IPS DF 6.9 (cell line): ENCODE data around the gene OTX2.
A peak's percentile ranks its signal among the peaks of the same experiment; 100 is the strongest.

ENCODE experiments used
- DNase-seq: peaks from one replicate; pipeline ENCODE4 v3.0.0-alpha.2; 2013; ENCODE audit warnings: low read depth, low spot score
- H3K27ac ChIP-seq: one replicate; pipeline ENCODE4 v1.5.1; 2013; ENCODE audit warnings: low read length, control low read depth
- H3K27me3 ChIP-seq: 2 replicates; pipeline ENCODE4 v1.6.1; 2013; ENCODE audit warnings: mild to moderate bottlenecking, low read length; ENCODE audit not compliant: control insufficient read depth, insufficient read depth
- H3K36me3 ChIP-seq: 2 replicates; pipeline ENCODE4 v1.6.1; 2013; ENCODE audit warnings: low read length; ENCODE audit not compliant: control insufficient read depth, insufficient read depth
- H3K4me1 ChIP-seq: 2 replicates; pipeline ENCODE4 v1.6.1; 2013; ENCODE audit warnings: low read length; ENCODE audit not compliant: control insufficient read depth, insufficient read depth
- H3K4me3 ChIP-seq: 2 replicates; pipeline ENCODE4 v1.5.1; 2013; ENCODE audit warnings: mild to moderate bottlenecking, low read length
- H3K9me3 ChIP-seq: 2 replicates; pipeline ENCODE4 v1.6.1; 2013; ENCODE audit warnings: low read length, inconsistent platforms; ENCODE audit not compliant: control insufficient read depth, insufficient read depth
- WGBS: extraction: QIAGEN DNeasy Blood & Tissue Kit; methylation state at CpG from one replicate; pipeline ENCODE4 v1.1.7; 2013; ENCODE audit warnings: mixed read lengths, missing lambda C conversion rate; ENCODE audit not compliant: insufficient read length, insufficient coverage; 5-methylcytosine and 5-hydroxymethylcytosine counted together

The OTX2 gene

DNA sequence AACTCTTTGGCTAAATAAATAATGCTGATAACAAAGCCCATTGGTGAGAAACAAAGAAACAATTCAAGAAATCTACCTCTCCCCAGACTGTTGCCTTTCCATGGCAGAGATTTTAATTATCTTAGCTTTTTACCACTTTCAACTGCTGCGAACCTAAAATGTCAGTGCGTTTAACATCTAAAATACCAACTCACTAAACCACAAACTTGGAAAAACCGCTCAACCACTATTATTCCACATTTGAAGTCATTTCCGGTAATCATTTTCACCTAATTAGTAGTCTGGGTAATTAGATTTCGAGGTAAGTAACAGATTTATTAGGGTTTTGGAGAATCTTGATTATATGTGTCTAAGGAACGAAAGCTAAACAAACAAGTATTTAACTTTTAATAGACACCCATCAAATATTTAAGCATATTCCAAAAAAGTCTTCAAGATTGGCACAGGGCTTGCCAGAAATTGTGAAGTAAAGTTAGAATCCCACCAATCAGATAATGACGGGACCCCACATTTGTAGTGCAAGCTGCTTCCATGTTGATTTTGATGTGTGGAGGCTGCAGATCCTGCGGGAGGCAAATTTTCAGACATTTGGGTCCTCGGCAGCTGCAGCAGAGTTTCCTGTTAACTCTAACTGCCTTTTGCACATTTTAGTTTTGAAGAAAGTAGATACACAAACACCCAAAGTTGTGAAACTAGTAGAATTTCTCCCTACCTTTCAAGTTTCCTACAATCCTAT lies 4.1 kb downstream of the OTX2 start:
- no peak for DNase-seq
- Histone ChIP-seq H3K9me3 (no peaks in the 10 kb centered on the region), H3K27me3 (peaks cover 43% of the 10 kb centered on the region), H3K36me3 (peaks cover 16% of the 10 kb centered on the region; the same call in 1 of the 2 replicates), H3K4me1 (0 out of 2 replicates have a peak, but pooled peaks cover 1% of the 10 kb centered on the region), H3K4me3 (no peak overlapping the region), H3K27ac (peak overlapping the region; percentile 15)
- WGBS, result 100% methylated on average over 2 of the region's 9 CpGs

DNA sequence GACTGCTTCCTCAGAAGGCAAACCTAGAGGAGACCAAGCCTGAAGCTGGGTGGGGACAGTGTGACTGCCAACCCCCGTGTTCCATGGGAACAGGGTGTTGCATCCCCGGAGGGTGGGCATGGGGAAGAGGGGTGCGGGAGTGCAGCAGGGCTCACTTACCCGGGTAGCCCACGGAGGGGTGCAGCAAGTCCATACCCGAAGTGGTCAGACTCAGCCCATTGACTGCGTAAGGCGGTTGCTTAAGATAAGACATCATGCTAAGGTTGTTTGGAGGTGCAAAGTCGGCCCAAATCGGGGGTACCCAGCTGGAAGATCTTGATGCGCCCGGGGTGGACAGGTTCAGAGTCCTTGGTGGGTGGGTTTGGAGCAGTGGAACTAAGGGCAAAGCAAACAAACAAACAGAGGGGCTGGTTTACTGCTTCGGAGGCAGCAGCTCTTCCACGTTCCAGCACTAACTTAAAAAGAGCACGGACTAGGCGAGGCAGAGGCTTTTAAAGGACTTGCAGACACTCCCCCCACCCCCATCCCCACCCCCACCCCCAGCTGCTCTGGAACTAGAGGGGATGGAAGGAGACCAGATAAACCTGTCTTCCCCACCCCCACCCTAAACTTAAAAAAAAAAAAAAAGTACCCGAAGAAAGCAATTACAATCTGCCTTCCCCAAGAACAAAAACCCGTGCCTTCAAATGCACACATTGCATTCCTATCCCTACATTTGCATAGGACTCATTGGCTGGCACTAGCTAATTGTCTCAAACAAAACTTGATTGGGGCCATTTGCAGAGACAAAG lies 4.9 kb downstream of the OTX2 start:
- peak overlapping the region; percentile 80; the same call in 1 of the 2 replicates for H3K4me3 ChIP-seq
- no peaks in the 10 kb centered on the region for H3K9me3 ChIP-seq
- peaks cover 16% of the 10 kb centered on the region; the same call in 1 of the 2 replicates for H3K36me3 ChIP-seq
- no peak overlapping the region for H3K27ac ChIP-seq
- H3K4me1 ChIP-seq, result 0 out of 2 replicates have a peak, but pooled peaks cover 1% of the 10 kb centered on the region
- whole genome bisulfite sequencing, result no CpG with 5 or more reads among the region's 18 CpGs
- H3K27me3 ChIP-seq, result peaks cover 37% of the 10 kb centered on the region
- DNase-seq, result no peak

DNA sequence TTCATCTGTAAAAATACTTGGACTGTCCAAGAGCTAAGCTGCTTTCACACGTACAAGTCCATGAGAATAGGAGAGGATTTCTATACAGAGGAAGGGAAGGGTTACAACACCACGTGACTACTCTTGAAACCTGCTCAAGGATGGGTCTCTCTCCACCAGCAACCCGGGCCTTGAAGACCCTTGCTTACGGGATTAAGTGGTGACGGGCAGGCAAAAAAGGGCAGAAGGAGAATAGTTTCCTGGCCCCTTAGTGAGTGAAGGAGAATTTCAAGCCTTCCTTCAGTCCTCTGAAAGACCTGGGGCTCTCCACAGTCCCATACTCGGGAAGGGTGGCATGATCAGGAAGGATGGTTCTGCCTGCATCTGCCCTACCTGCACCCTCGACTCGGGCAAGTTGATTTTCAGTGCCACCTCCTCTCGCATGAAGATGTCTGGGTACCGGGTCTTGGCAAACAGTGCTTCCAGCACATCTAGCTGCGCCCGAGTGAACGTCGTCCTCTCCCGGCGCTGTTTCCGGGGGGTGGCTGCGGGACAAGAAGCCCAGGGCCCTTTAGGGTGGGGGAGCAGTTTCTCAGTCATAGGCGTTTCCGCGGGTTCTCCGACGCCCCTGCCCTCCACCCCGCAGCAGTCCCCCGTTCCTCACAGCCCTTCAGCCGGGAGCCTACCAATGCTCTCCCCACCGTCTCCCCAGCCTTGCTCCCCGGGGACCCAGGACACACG lies 6.3 kb downstream of the OTX2 start:
- no peak overlapping the region for H3K27ac ChIP-seq
- no peaks in the 10 kb centered on the region for H3K4me1 ChIP-seq
- no peak for DNase-seq
- H3K4me3 ChIP-seq, result peak overlapping the region; percentile 80
- peaks cover 25% of the 10 kb centered on the region; the same call in 1 of the 2 replicates for H3K27me3 ChIP-seq
- no CpG with 5 or more reads among the region's 29 CpGs for WGBS
- H3K36me3 ChIP-seq, result peaks cover 16% of the 10 kb centered on the region; the same call in 1 of the 2 replicates
- no peaks in the 10 kb centered on the region for H3K9me3 ChIP-seq

DNA sequence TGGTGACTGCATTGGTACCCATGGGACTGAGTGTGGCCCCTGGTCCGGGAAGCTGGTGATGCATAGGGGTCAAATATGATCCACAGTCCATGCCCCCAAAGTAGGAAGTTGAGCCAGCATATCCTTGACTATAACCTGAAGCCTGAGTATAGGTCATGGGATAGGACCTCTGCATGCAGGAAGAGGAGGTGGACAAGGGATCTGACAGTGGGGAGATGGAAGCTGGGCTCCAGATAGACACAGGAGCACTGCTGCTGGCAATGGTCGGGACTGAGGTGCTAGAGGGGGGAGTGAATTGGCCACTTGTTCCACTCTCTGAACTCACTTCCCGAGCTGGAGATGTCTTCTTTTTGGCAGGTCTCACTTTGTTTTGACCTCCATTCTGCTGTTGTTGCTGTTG lies 8.4 kb downstream of the OTX2 start:
- no peak for DNase-seq
- no peak overlapping the region for H3K27ac ChIP-seq
- no peaks in the 10 kb centered on the region for H3K9me3 ChIP-seq
- H3K27me3 ChIP-seq, result peaks cover 20% of the 10 kb centered on the region; the same call in 1 of the 2 replicates
- no CpG with 5 or more reads among the region's 3 CpGs for WGBS
- H3K36me3 ChIP-seq, result peaks cover 16% of the 10 kb centered on the region
- H3K4me1 ChIP-seq, result no peaks in the 10 kb centered on the region
- no peak overlapping the region for H3K4me3 ChIP-seq

DNA sequence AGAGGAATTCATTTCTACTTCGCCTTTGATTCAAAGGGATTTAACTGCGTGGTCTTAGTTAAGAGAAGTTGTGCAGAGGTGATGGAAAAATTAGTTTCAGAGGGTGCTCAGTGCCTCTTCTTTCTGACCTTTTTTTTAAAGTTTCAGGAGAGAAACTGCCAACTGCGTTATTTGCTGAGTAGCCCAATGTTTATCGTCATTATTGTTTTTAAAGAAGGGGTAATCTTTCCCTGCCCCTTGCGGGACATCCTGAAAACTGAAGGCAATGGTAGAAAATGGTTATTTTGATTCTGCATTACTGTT lies 11.0 kb downstream of the OTX2 start:
- Histone ChIP-seq H3K27ac (no peak overlapping the region), H3K36me3 (peaks cover 16% of the 10 kb centered on the region), H3K4me1 (peaks cover 4% of the 10 kb centered on the region), H3K4me3 (no peak overlapping the region; the same call in 1 of the 2 replicates), H3K27me3 (peaks cover 32% of the 10 kb centered on the region; the same call in 1 of the 2 replicates), H3K9me3 (no peaks in the 10 kb centered on the region)
- WGBS, result no CpG with 5 or more reads among the region's 5 CpGs
- DNase-seq, result no peak

DNA sequence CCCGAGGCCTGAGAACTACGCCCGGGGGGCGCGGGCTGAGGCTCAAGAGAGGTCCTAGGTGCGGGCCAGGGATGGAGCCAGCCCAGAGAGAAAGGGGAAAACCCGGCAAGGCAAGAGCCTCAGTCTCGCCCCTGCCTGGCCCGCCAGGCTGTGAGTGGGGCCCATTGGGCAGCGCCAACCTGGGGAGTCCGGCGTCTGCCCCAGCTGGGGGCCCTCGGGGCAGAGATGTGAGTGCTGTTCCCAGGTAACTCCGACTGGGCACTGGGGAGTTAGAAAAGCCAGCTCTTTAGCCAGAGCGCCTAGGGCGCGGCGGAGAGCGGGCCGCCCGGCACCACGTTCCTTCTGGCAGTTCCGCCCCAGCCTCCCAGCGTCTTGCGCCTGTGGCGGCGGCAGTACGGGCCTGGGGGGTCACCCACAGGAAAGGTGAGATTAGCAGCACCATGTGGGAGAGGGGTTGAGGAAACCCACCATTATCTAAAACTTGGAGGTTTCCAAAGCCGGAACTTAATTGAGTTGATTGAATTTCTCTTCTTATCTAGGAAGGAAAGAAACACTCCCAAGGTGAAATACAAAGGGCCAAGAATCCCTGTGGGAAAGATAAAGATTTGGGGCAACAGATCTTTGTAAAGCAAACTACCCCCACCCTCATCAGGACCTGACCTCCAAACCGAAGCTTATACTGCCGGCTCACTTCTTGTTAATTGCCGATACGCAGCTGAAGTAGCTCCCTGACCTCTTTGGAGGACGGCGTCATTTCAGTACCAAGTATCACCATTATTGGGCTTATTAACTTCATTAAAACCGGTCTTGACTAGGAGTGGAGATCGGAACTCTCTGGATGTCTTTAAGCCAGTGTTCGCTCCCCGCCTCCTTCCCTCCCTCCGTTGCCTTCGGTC lies 11.6 kb downstream of the OTX2 start:
- DNase-seq, result no peak
- Histone ChIP-seq H3K27me3 (peaks cover 30% of the 10 kb centered on the region; the same call in 1 of the 2 replicates), H3K4me1 (peaks cover 4% of the 10 kb centered on the region), H3K27ac (no peak overlapping the region), H3K4me3 (peak overlapping the region; percentile 44; the same call in 1 of the 2 replicates), H3K9me3 (no peaks in the 10 kb centered on the region), H3K36me3 (peaks cover 13% of the 10 kb centered on the region)
- no CpG with 5 or more reads among the region's 41 CpGs for WGBS

DNA sequence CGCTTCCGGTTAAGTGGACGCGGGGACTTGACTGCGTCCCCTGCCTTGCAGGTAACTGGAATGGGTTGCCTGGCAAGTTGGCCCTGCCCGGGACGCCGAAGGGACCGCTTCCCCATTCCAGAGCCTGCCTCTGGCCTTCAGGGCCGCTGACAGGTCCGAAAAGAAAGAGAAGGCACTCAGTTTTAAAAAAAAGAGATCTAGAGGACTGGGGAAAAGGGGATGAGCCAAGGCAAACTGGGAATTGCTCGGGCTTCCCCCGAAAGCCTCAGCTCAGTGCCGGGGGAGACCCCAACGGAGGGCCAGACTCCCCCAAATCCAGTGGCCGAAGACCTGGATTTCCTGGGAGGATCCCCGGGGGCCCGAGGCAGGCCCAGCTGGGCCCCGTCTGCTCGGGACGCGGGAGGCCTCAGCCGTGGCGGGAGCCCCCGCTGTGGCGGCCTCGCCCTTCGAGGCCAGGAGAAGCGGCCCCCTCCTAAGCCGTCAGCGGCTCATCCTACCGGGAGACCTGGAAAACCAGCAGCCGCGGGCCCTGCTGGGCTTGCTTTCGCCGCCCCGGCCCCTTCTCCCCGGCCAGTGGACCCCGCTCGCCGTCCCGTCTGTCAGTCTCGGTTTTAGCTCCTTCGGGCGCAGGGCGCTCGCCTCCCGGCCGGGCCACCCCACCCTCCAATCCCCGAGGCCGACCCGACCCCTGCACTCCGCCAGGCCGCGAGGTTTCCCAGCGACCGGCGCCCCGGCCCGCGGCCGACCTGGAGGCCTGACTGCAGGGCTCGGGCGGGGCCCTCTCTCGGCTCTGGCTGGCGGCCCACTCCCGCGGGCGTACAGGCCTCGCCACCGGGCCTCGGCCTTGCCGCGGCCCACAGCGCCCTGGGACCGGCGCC lies 12.5 kb downstream of the OTX2 start:
- Histone ChIP-seq H3K4me1 (peaks cover 4% of the 10 kb centered on the region), H3K27me3 (peaks cover 28% of the 10 kb centered on the region; the same call in 1 of the 2 replicates), H3K27ac (no peak overlapping the region), H3K36me3 (peaks cover 9% of the 10 kb centered on the region), H3K9me3 (no peaks in the 10 kb centered on the region), H3K4me3 (peak overlapping the region; percentile 44; the same call in 1 of the 2 replicates)
- WGBS, result no CpG with 5 or more reads among the region's 77 CpGs
- no peak for DNase-seq

DNA sequence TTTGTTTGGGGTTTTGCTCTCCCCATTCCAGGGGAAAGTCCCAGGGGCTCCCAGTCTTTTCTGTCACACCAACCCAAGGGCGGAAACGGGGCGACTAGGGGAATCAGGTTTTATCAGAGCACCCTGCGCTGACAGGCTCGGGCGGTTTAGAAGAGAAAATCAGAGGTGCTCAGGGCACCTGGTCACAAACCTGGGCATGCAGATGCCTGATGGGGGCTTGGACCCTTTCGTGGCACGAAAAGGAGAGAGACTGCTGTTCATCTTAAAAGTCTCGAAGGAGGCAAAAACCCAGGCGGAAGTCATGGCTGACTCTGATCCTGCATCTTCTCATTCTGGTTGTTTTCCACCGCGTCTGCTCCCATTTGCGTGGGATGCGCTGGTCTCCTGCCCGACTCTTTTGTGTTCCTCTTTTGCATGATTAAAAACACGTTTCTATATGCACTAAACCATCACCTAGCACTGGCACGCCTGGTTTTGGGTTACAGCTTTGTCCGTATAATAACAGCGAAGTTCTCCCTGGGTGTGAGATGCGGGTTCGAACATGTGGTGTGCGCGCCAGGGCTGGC lies 13.2 kb downstream of the OTX2 start:
- peaks cover 4% of the 10 kb centered on the region for H3K4me1 ChIP-seq
- peak overlapping the region; percentile 44; the same call in 1 of the 2 replicates for H3K4me3 ChIP-seq
- peaks cover 26% of the 10 kb centered on the region; the same call in 1 of the 2 replicates for H3K27me3 ChIP-seq
- DNase-seq, result no peak
- no peak overlapping the region for H3K27ac ChIP-seq
- no CpG with 5 or more reads among the region's 23 CpGs for WGBS
- H3K36me3 ChIP-seq, result peaks cover 7% of the 10 kb centered on the region
- no peaks in the 10 kb centered on the region for H3K9me3 ChIP-seq

DNA sequence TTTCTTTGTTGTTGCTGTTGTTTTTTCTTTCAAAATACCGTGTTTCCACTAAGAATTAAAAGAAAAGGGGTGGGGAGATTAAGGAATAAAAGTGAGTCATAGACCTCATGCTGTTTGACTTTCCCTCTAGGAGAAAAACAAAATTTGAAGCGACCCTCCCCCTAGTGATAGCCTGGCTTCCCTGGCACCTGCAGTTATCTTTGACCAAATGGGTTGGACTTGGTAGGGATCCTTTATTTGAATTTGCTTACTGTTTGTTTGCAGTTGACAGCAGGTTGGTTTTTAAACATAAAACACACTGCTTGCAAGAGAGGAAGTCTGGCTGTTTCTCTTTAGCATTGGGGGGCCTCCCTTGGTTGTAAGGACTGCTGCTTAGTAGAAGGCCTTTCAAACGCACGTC lies 14.0 kb downstream of the OTX2 start:
- no CpG with 5 or more reads among the region's 4 CpGs for WGBS
- H3K36me3 ChIP-seq, result no peaks in the 10 kb centered on the region; the same call in none of the 2 replicates
- no peak for DNase-seq
- peaks cover 4% of the 10 kb centered on the region for H3K4me1 ChIP-seq
- no peaks in the 10 kb centered on the region for H3K9me3 ChIP-seq
- H3K27me3 ChIP-seq, result peaks cover 26% of the 10 kb centered on the region; the same call in 1 of the 2 replicates
- H3K27ac ChIP-seq, result no peak overlapping the region
- H3K4me3 ChIP-seq, result no peak overlapping the region
